H1 (cell line): Measurements from ENCODE around the gene ADIPOR2. TPM values are rescaled to one million over a fixed set of nuclear protein-coding genes. Genes with fewer than 3 reads are reported as not detected.

Experiments
- CTCF ChIA-PET: fragments of 300-600 bp; sonication (Branson Sonifier 250); formaldehyde crosslinking; loops from one replicate; lab custom pipeline; 2021; ENCODE audit not compliant: partially characterized antibody; lab: Charles Lee
- POLR2A ChIA-PET: fragments of 300-600 bp; sonication (Branson Sonifier 250); formaldehyde crosslinking; loops from one replicate; lab custom pipeline; 2021; ENCODE audit warnings: inconsistent platforms; ENCODE audit not compliant: partially characterized antibody; lab: Charles Lee
- DNase-seq, 2 experiments: peaks; one replicate each; pipeline versions ENCODE4 v3.0.0 to v3.0.0-alpha.2; 2010 to 2022; ENCODE audit warnings: low spot score in 2 of 2, low read depth in 1 of 2, mixed read lengths in 1 of 2
- FAIRE-seq: peaks from 2 replicates; lab custom pipeline; 2011; peaks lifted over from hg19 to GRCh38; lab: Jason Lieb, UNC
- H2AFZ ChIP-seq: 2 replicates; pipeline ENCODE4 v1.8.1; 2012; ENCODE audit warnings: low read length, inconsistent platforms
- H2AK5ac ChIP-seq: 2 replicates; pipeline ENCODE4 v1.6.1; 2013; ENCODE audit warnings: low read depth, low read length
- H2BK120ac ChIP-seq: replicated peaks from 2 replicates; pipeline ENCODE3; 2013; ENCODE audit warnings: low read depth, low read length, inconsistent platforms
- H2BK12ac ChIP-seq: 2 replicates; pipeline ENCODE4 v1.6.1; 2013; ENCODE audit warnings: low read depth, low read length
- H2BK15ac ChIP-seq: 2 replicates; pipeline ENCODE4 v1.6.1; 2013; ENCODE audit warnings: low read length
- H2BK20ac ChIP-seq: 2 replicates; pipeline ENCODE4 v1.6.1; 2013; ENCODE audit warnings: low read length
- H2BK5ac ChIP-seq: 2 replicates; pipeline ENCODE4 v1.6.1; 2013; ENCODE audit warnings: low read depth, low read length
- H3K14ac ChIP-seq: 2 replicates; pipeline ENCODE4 v1.6.1; 2013; ENCODE audit warnings: inconsistent platforms; ENCODE audit not compliant: insufficient read length
- H3K18ac ChIP-seq: 2 replicates; pipeline ENCODE4 v1.6.1; 2013; ENCODE audit warnings: low read length; ENCODE audit errors: extremely low read depth
- H3K23ac ChIP-seq: 2 replicates; pipeline ENCODE4 v1.6.1; 2013; ENCODE audit warnings: inconsistent platforms; ENCODE audit not compliant: insufficient read length
- H3K23me2 ChIP-seq: 2 replicates; pipeline ENCODE4 v1.6.1; 2013; ENCODE audit warnings: low read depth, low read length
- H3K27ac ChIP-seq: 2 replicates; pipeline ENCODE4 v1.6.1; 2011; ENCODE audit warnings: low read depth, low read length, inconsistent platforms
- H3K27me3 ChIP-seq, 4 experiments: replicated peaks in 1 of 4; 1 replicate in 1 of 4; 2 replicates in 3 of 4; pipeline versions ENCODE4 v1.6.1 to v1.8.1; 2011 to 2013; ENCODE audit warnings: low read length in 3 of 4, mild to moderate bottlenecking in 3 of 4, inconsistent platforms in 2 of 4, mixed read lengths in 2 of 4, moderate library complexity in 1 of 4; ENCODE audit not compliant: control insufficient read depth in 3 of 4, insufficient read depth in 3 of 4; ENCODE audit errors: extremely low read depth in 1 of 4
- H3K36me3 ChIP-seq, 4 experiments: 2 replicates each; pipeline versions ENCODE4 v1.6.1 to v1.8.1; 2011 to 2013; ENCODE audit warnings: mild to moderate bottlenecking in 4 of 4, low read length in 3 of 4, moderate library complexity in 2 of 4, control low read depth in 1 of 4, inconsistent platforms in 1 of 4; ENCODE audit not compliant: insufficient read depth in 4 of 4, control insufficient read depth in 2 of 4
- H3K4ac ChIP-seq: replicated peaks from 2 replicates; pipeline ENCODE3; 2013; ENCODE audit warnings: low read length, low read depth, mixed read lengths, inconsistent platforms; ENCODE audit not compliant: insufficient read length
- H3K4me1 ChIP-seq, 4 experiments: replicated peaks in 1 of 4; 1 replicate in 1 of 4; 2 replicates in 3 of 4; pipeline versions ENCODE4 v1.6.1 to v1.8.1; 2011 to 2013; ENCODE audit warnings: low read length in 3 of 4, inconsistent platforms in 2 of 4, mixed read lengths in 1 of 4; ENCODE audit not compliant: insufficient read depth in 4 of 4, control insufficient read depth in 3 of 4
- H3K4me2 ChIP-seq, 2 experiments: 2 replicates each; pipeline versions ENCODE4 v1.6.1 to v1.8.1; 2011 to 2013; ENCODE audit warnings: low read depth in 2 of 2, low read length in 2 of 2, control low read depth in 1 of 2, inconsistent platforms in 1 of 2, mild to moderate bottlenecking in 1 of 2; ENCODE audit not compliant: insufficient read depth in 1 of 2
- H3K4me3 ChIP-seq, 4 experiments: fragments of 200-600, 300-600 bp in 1 of 4; sonication (generic), shearing (Covaris generic), sonication (Bioruptor Twin) in 1 of 4; 2 replicates each; pipeline versions ENCODE4 v1.5.1 to v1.8.1; 2011 to 2016; ENCODE audit warnings: low read length in 4 of 4, low read depth in 3 of 4, control low read depth in 2 of 4, inconsistent platforms in 2 of 4, mild to moderate bottlenecking in 2 of 4, mixed read lengths in 1 of 4, moderate library complexity in 1 of 4; ENCODE audit not compliant: insufficient read depth in 2 of 4; ENCODE audit errors: extremely low read depth in 1 of 4
- H3K56ac ChIP-seq: replicated peaks from 2 replicates; pipeline ENCODE3; 2013; ENCODE audit warnings: low read depth, mild to moderate bottlenecking, mixed read lengths, low read length, inconsistent platforms; ENCODE audit not compliant: insufficient read length
- H3K79me1 ChIP-seq: 2 replicates; pipeline ENCODE4 v1.6.1; 2013; ENCODE audit warnings: low read depth, low read length, control low read depth
- H3K79me2 ChIP-seq, 2 experiments: 2 replicates each; pipeline versions ENCODE4 v1.6.1 to v1.8.1; 2012 to 2013; ENCODE audit warnings: low read length in 2 of 2, mild to moderate bottlenecking in 2 of 2, inconsistent platforms in 1 of 2; ENCODE audit not compliant: insufficient read depth in 2 of 2, control insufficient read depth in 1 of 2
- H3K9ac ChIP-seq, 4 experiments: replicated peaks in 1 of 4; 1 replicate in 1 of 4; 2 replicates in 3 of 4; pipeline versions ENCODE4 v1.6.1 to v1.8.1; 2011 to 2013; ENCODE audit warnings: low read depth in 3 of 4, low read length in 3 of 4, control low read depth in 2 of 4, mild to moderate bottlenecking in 2 of 4, moderate library complexity in 2 of 4, inconsistent platforms in 1 of 4; ENCODE audit errors: extremely low read depth in 1 of 4
- H3K9me3 ChIP-seq, 2 experiments: 2 replicates each; pipeline versions ENCODE4 v1.6.1 to v1.8.1; 2012 to 2013; ENCODE audit warnings: mild to moderate bottlenecking in 2 of 2, moderate library complexity in 2 of 2, control low read depth in 1 of 2, inconsistent platforms in 1 of 2, low read depth in 1 of 2, low read length in 1 of 2, mixed read lengths in 1 of 2; ENCODE audit not compliant: insufficient read depth in 2 of 2
- H4K20me1 ChIP-seq, 2 experiments: replicated peaks in 1 of 2; 2 replicates each; pipeline versions ENCODE3 to v1.8.1; 2011 to 2013; ENCODE audit warnings: inconsistent platforms in 2 of 2, low read length in 2 of 2, mild to moderate bottlenecking in 1 of 2; ENCODE audit not compliant: insufficient read depth in 2 of 2, control insufficient read depth in 1 of 2
- H4K5ac ChIP-seq: 2 replicates; pipeline ENCODE4 v1.6.1; 2013; ENCODE audit warnings: low read length, low read depth, mixed read lengths, inconsistent platforms; ENCODE audit not compliant: insufficient read length
- H4K8ac ChIP-seq: 2 replicates; pipeline ENCODE4 v1.8.0; 2013; ENCODE audit warnings: mild to moderate bottlenecking, moderate library complexity, low read length, inconsistent platforms; ENCODE audit not compliant: insufficient read depth; ENCODE audit errors: extremely low read depth
- H4K91ac ChIP-seq: replicated peaks from 2 replicates; pipeline ENCODE3; 2013; ENCODE audit warnings: low read length, mixed read lengths, inconsistent platforms; ENCODE audit not compliant: insufficient read length
- BCL11A ChIP-seq, 2 experiments: IDR thresholded peaks; one replicate each; pipeline ENCODE4 v1.6.1; 2011; ENCODE audit warnings: low read depth in 2 of 2, low read length in 2 of 2, mild to moderate bottlenecking in 2 of 2
- EGR1 ChIP-seq: IDR thresholded peaks from 2 replicates; pipeline ENCODE4 v1.6.1; 2011; ENCODE audit warnings: low read depth, low read length, borderline replicate concordance
- KDM1A ChIP-seq: fragments of 200-600, 300-600 bp; sonication (generic); IDR thresholded peaks from 2 replicates; pipeline ENCODE4 v1.7.1; 2016; ENCODE audit warnings: mild to moderate bottlenecking, low read length, borderline replicate concordance
- KDM4A ChIP-seq: IDR thresholded peaks from one replicate; pipeline ENCODE4 v1.7.1; 2012; ENCODE audit warnings: low read depth, mild to moderate bottlenecking, moderate library complexity, low read length, inconsistent platforms; ENCODE audit not compliant: severe bottlenecking
- MAX ChIP-seq: IDR thresholded peaks from 2 replicates; pipeline ENCODE4 v1.6.1; 2012; ENCODE audit warnings: inconsistent platforms
- RAD21 ChIP-seq, 2 experiments: IDR thresholded peaks in 1 of 2; conservative IDR thresholded peaks in 1 of 2; 2 replicates each; pipeline ENCODE4 v1.6.1; 2011; ENCODE audit warnings: low read depth in 2 of 2, low read length in 2 of 2, improper control_type of control experiment in 1 of 2, inconsistent platforms in 1 of 2, mild to moderate bottlenecking in 1 of 2, moderate library complexity in 1 of 2
- YY1 ChIP-seq: IDR thresholded peaks from 2 replicates; pipeline ENCODE4 v1.6.1; 2011; ENCODE audit warnings: low read depth, mild to moderate bottlenecking, low read length
- WGBS, 2 experiments: shearing (Covaris generic) in 1 of 2; methylation state at CpG; one replicate each; pipeline versions ENCODE4 v1.1.6 to v1.1.7; 2013 to 2015; ENCODE audit warnings: low lambda C conversion rate in 2 of 2, mixed read lengths in 2 of 2, inconsistent platforms in 1 of 2, low coverage in 1 of 2, missing lambda C conversion rate in 1 of 2; ENCODE audit not compliant: insufficient replicate concordance in 2 of 2, insufficient coverage in 1 of 2, insufficient read length in 1 of 2; ENCODE audit errors: extremely low coverage in 1 of 2, missing lambda C conversion rate in 1 of 2; 5-methylcytosine and 5-hydroxymethylcytosine counted together
- polyA plus RNA-seq, 7 experiments: library from polyadenylated mRNA; depleted of rRNA in 3 of 7; stranded (reverse) in 5 of 7; unstranded in 2 of 7; fragments of >200 nt in 5 of 7; fragments of 200-250 nt in 2 of 7; gene quantifications; 1 replicate in 5 of 7; 2 replicates in 1 of 7; 4 replicates in 1 of 7; pipeline versions ENCODE4 v1.2.1 to v1.2.3, GENCODE V29; 2011 to 2013; ENCODE audit warnings: missing spikeins in 2 of 7, mixed read lengths in 2 of 7
- total RNA-seq: library from RNA; stranded (reverse); fragmentation: NEBNext Ultra II Directional; extraction: Animal tissue kit (Norgen Biotek cat#: 25700); gene quantifications from 2 replicates; pipeline ENCODE4 v1.2.1, GENCODE V29; 2021

The ADIPOR2 gene
- total and polyA plus RNA-seq, 2 of the 8 experiments (the other 6 are each of a cell fraction or from before 2014, with no cell fraction given), result 17.5 to 50.8 TPM

DNA sequence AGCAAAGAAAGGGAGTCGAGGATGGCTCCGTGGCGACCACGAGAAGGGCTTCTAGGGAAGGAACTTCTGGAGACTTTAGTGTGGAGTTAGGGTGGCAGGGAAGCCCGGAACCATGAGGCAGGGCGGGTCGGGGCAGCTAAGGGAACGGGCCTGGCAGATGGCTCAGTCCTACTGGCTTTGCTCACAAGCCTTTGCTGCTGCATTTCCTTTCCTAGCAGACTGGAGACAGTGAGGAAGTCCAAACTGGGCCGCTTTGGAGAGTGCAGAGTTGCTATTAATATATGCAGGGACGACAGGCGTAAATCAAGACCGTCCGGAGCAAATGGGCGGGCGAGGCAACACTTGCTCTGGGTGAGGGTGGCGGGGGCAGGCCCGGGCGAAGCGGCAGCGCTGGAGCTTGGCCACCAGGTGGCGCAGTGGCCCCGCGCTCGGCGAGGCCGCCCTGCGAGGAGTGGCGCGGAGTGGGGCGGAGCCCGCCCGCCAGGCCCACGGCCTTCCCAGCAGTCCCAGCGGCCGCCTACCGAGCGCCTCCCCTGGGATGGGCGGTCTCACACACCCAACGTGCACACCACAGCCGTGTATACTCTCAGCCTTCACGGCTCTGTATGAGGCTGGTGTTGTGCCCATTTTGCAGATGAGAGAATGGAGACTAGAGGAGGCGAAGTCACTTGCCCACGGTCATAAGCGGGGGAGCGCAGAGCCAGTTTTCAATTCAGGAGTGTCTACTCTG is 105.1 kb downstream of the ADIPOR2 start:
- Histone ChIP-seq H3K36me3 (no peaks in the 10 kb centered on the region), H4K20me1 (no peaks in the 10 kb centered on the region), H3K27ac (no peak overlapping the region), H3K4ac (no peak overlapping the region), H3K18ac (no peak overlapping the region), H3K14ac (no peak overlapping the region), H3K9ac (no peak overlapping the region; a peak in 1 of 7 replicates), H3K56ac (no peak overlapping the region), H3K4me1 (peaks cover 3 to 12% (median 4%) of the 10 kb centered on the region in 4 experiments; a peak in 6 of 7 replicates), H3K4me3 (peak overlapping the region; percentile 31 to 70 (median 44); a peak in 7 of 8 replicates), H2BK15ac (0 out of 2 replicates have a peak overlapping the region, but pooled peaks have one; percentile 72), H2BK20ac (no peak overlapping the region), H2AK5ac (no peak overlapping the region), H3K79me1 (no peaks in the 10 kb centered on the region), H3K27me3 (peaks cover 1 to 11% (median 7%) of the 10 kb centered on the region in 4 experiments; a peak in 6 of 7 replicates), H2BK120ac (no peak overlapping the region), H3K79me2 (no peaks in the 10 kb centered on the region), H4K91ac (no peak overlapping the region), H3K4me2 (peak overlapping the region; percentile 18 to 83), H4K8ac (no peak overlapping the region; the same call in none of the 2 replicates), H2BK12ac (no peak overlapping the region), H2BK5ac (no peak overlapping the region), H2AFZ (no peak overlapping the region), H3K9me3 (no peaks in the 10 kb centered on the region), H3K23me2 (peaks cover 11% of the 10 kb centered on the region), H4K5ac (peak overlapping the region; percentile 7), H3K23ac (no peak overlapping the region)
- peak; percentile 50 to 94 for DNase-seq
- POLR2A ChIA-PET, result interaction anchor here (0.8 to 1.0 kb wide), 2 partner anchors 98 to 103 kb away, joined by 3 read pairs; no protein-coding TSS in a partner anchor
- no peak for FAIRE-seq
- CTCF ChIA-PET, result interaction anchor here (0.7 to 14.3 kb wide), 25 partner anchors 10 to 894 kb away, joined by 3 to 188 read pairs (median 4); partner anchors contain the start of gene LRTM2
- 11% methylated on average over 45 of the region's 45 CpGs; no CpG with 5 or more reads in 1 of the 2 experiments for WGBS, 2 experiments
- TF ChIP-seq MAX (peak; percentile 57; the same call in 1 of the 2 replicates), KDM4A (peak; percentile 14), RAD21 (IDR thresholded peaks at IDR 0.05 in 1 of 2, conservative IDR thresholded peaks at IDR 0.05 in 1 of 2; ENCODE audit: low read depth in 2 of 2, low read length in 2 of 2) (peak; percentile 85 to 94), KDM1A (peak; percentile 98), YY1 (peak; percentile 39; the same call in 1 of the 2 replicates), EGR1 (peak; percentile 2; the same call in 1 of the 2 replicates), BCL11A (IDR thresholded peaks at IDR 0.05; ENCODE audit: low read depth in 2 of 2, low read length in 2 of 2) (no peak)
